ENCODE measurements around the gene WDR81. TPM values are rescaled to one million over a fixed set of nuclear protein-coding genes. Genes with fewer than 3 reads are reported as not detected.

Gene WDR81
- total RNA-seq, 1 experiment from 2014 or later: 20.5 TPM

DNA sequence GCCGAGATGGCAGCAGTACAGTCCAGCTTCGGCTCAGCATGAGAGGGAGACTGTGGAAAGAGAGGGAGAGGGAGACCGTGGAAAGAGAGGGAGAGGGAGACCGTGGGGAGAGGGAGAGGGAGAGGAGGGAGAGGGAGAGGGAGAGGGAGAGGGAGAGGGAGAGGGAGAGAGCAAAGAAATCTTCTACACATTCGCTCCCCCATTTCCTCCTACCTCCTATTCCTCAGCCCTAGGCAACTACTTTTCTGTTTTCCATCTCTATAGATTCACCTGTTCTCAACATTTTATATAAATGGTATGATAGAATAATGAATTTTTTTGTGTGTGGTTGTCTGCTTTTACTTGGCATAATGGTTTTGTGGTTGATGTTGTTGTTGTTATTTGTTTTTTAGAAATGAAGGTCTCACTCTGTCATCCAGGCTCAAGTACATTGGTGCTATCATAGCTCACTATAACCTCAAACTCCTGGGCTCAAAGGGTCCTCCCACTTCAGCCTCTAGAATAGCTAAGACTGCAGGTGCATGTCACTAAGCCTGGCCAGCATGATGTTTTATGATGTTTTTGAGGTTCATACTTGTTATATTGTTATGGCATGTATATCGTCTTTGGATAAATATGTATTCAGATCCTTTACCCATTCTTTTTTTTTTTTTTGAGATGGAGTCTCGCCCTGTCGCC lies 33.8 kb upstream of the WDR81 start:
- no peaks in the 10 kb centered on the region for H3K36me3 ChIP-seq (ENCODE audit: low read depth)
- no peaks in the 10 kb centered on the region for H4K20me1 ChIP-seq (ENCODE audit: insufficient read depth)
- H3K9me2 ChIP-seq (ENCODE audit: insufficient read depth): no peaks in the 10 kb centered on the region
- peaks cover 26% of the 10 kb centered on the region for H3F3A ChIP-seq (ENCODE audit: insufficient read depth, low read depth)
- H2AFZ ChIP-seq: no peak overlapping the region
- H3K4me2 ChIP-seq: no peak overlapping the region
- POLR2A ChIA-PET (ENCODE audit: unreplicated experiment): no interaction called here
- peak in 1 of 2 experiments; percentile 22 for DNase-seq
- no peak overlapping the region for H3K4me3 ChIP-seq
- peaks cover 11% of the 10 kb centered on the region for H3K4me1 ChIP-seq (replicated peaks; ENCODE audit: insufficient read depth)
- intact Hi-C loops (cut with micrococcal nuclease; ENCODE audit: unreplicated experiment): no loop called here
- H3K9me3 ChIP-seq (ENCODE audit: insufficient read depth, low read depth): no peaks in the 10 kb centered on the region
- CTCF ChIA-PET: interaction anchor here (0.5 kb wide), 1 partner anchor 29 kb away, joined by 3 read pairs; no protein-coding TSS in a partner anchor
- no peaks in the 10 kb centered on the region for H3K79me2 ChIP-seq (ENCODE audit: low read depth)
- no peak for TF ChIP-seq EZH2 (IDR thresholded peaks at IDR 0.05; ENCODE audit: low read depth)
- TF ChIP-seq, protein P1, sequence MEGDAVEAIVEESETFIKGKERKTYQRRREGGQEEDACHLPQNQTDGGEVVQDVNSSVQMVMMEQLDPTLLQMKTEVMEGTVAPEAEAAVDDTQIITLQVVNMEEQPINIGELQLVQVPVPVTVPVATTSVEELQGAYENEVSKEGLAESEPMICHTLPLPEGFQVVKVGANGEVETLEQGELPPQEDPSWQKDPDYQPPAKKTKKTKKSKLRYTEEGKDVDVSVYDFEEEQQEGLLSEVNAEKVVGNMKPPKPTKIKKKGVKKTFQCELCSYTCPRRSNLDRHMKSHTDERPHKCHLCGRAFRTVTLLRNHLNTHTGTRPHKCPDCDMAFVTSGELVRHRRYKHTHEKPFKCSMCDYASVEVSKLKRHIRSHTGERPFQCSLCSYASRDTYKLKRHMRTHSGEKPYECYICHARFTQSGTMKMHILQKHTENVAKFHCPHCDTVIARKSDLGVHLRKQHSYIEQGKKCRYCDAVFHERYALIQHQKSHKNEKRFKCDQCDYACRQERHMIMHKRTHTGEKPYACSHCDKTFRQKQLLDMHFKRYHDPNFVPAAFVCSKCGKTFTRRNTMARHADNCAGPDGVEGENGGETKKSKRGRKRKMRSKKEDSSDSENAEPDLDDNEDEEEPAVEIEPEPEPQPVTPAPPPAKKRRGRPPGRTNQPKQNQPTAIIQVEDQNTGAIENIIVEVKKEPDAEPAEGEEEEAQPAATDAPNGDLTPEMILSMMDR (conservative IDR thresholded peaks at IDR 0.05): no peak
- no peaks in the 10 kb centered on the region for H3K27me3 ChIP-seq (ENCODE audit: insufficient read depth, low read depth)
- BruUV-seq (replicated peaks): no TSS peak
- H3K27ac ChIP-seq: no peak overlapping the region

GRCh38 chr17:1693339-1693738 lies 31.2 kb upstream of the WDR81 start:
- DNase-seq: peak in 1 of 2 experiments; percentile 36
- Histone ChIP-seq H3K9me3 (ENCODE audit: insufficient read depth, low read depth) (no peaks in the 10 kb centered on the region), H3K27me3 (ENCODE audit: insufficient read depth, low read depth) (no peaks in the 10 kb centered on the region), H3K79me2 (ENCODE audit: low read depth) (no peaks in the 10 kb centered on the region), H3K36me3 (ENCODE audit: low read depth) (no peaks in the 10 kb centered on the region), H3K4me1 (replicated peaks; ENCODE audit: insufficient read depth) (no peaks in the 10 kb centered on the region), H3K9me2 (ENCODE audit: insufficient read depth) (no peaks in the 10 kb centered on the region), H2AFZ (no peak overlapping the region), H3K4me2 (no peak overlapping the region), H3K27ac (no peak overlapping the region), H4K20me1 (ENCODE audit: insufficient read depth) (no peaks in the 10 kb centered on the region), H3K4me3 (no peak overlapping the region), H3F3A (ENCODE audit: insufficient read depth, low read depth) (peaks cover 13% of the 10 kb centered on the region; the same call in 1 of the 2 replicates)
- no TSS peak for BruUV-seq (replicated peaks)
- CTCF ChIA-PET: no interaction called here
- TF ChIP-seq, protein P1 (conservative IDR thresholded peaks at IDR 0.05): no peak
- TF ChIP-seq EZH2 (IDR thresholded peaks at IDR 0.05; ENCODE audit: low read depth): no peak
- POLR2A ChIA-PET (ENCODE audit: unreplicated experiment): interaction anchor here (0.7 kb wide), 1 partner anchor 182 kb away, joined by 5 read pairs; no protein-coding TSS in a partner anchor
- intact Hi-C loops (cut with micrococcal nuclease; ENCODE audit: unreplicated experiment): no loop called here

DNA sequence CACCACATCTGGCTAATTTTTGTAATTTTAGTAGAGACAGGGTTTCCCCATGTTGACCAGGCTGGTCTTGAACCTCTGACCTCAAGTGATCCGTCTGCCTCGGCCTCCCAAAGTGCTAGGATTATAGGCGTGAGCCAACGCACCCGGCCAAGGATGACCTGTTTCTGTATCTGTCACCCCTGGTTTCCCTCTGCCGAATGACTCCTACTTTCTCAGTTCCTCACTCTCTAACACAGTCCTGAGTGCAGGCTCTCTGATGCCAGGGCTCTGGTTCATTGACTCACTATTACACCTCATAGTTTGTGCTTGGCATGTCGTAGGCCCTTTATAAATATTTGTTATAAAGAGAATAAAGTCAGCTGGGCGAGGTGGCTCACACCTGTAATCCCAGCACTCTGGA lies 29.1 kb upstream of the WDR81 start:
- Histone ChIP-seq H3K79me2 (ENCODE audit: low read depth) (no peaks in the 10 kb centered on the region), H4K20me1 (ENCODE audit: insufficient read depth) (no peaks in the 10 kb centered on the region), H3K9me2 (ENCODE audit: insufficient read depth) (no peaks in the 10 kb centered on the region), H3K4me3 (no peak overlapping the region), H3K27ac (no peak overlapping the region), H3F3A (ENCODE audit: insufficient read depth, low read depth) (peaks cover 13% of the 10 kb centered on the region; the same call in 1 of the 2 replicates), H2AFZ (no peak overlapping the region), H3K9me3 (ENCODE audit: insufficient read depth, low read depth) (no peaks in the 10 kb centered on the region), H3K4me2 (no peak overlapping the region), H3K36me3 (ENCODE audit: low read depth) (no peaks in the 10 kb centered on the region), H3K27me3 (ENCODE audit: insufficient read depth, low read depth) (no peaks in the 10 kb centered on the region), H3K4me1 (replicated peaks; ENCODE audit: insufficient read depth) (no peaks in the 10 kb centered on the region)
- no peak for TF ChIP-seq EZH2 (IDR thresholded peaks at IDR 0.05; ENCODE audit: low read depth)
- TF ChIP-seq, protein P1 (conservative IDR thresholded peaks at IDR 0.05): no peak
- peak in 1 of 2 experiments; percentile 1 for DNase-seq
- ChIA-PET CTCF (no interaction called here), POLR2A (ENCODE audit: unreplicated experiment) (no interaction called here)
- no TSS peak for BruUV-seq (replicated peaks)
- intact Hi-C loops (cut with micrococcal nuclease; ENCODE audit: unreplicated experiment): no loop called here
